Measurements from ENCODE around the gene PRKCZ.

The PRKCZ gene

DNA sequence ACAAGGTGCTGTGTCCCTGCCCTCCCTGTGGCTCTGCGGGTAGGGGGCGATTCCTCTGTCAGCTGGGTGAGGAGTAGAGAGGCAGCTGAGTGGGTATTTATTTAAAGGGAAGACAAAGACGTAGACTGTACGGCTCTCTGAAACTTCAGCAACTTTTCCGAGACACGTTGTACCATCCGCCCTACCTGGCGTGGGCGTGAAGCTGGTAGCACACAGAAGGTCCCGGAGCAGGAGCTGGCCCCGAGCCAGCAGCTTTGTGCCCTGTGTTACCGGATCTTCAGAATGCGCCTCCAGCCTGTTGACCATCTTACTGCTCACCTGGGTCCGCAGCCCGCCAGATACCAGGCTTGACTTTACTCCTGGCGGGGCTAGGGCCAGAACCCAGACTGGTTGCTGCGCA lies 34.9 kb downstream of the PRKCZ start:
- no peak for TF ChIP-seq EZH2phosphoT487 (IDR thresholded peaks at IDR 0.05; ENCODE audit: low read depth)
- TF ChIP-seq, protein P1, sequence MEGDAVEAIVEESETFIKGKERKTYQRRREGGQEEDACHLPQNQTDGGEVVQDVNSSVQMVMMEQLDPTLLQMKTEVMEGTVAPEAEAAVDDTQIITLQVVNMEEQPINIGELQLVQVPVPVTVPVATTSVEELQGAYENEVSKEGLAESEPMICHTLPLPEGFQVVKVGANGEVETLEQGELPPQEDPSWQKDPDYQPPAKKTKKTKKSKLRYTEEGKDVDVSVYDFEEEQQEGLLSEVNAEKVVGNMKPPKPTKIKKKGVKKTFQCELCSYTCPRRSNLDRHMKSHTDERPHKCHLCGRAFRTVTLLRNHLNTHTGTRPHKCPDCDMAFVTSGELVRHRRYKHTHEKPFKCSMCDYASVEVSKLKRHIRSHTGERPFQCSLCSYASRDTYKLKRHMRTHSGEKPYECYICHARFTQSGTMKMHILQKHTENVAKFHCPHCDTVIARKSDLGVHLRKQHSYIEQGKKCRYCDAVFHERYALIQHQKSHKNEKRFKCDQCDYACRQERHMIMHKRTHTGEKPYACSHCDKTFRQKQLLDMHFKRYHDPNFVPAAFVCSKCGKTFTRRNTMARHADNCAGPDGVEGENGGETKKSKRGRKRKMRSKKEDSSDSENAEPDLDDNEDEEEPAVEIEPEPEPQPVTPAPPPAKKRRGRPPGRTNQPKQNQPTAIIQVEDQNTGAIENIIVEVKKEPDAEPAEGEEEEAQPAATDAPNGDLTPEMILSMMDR (IDR thresholded peaks at IDR 0.05; ENCODE audit: low read depth, low read length) = no peak

DNA sequence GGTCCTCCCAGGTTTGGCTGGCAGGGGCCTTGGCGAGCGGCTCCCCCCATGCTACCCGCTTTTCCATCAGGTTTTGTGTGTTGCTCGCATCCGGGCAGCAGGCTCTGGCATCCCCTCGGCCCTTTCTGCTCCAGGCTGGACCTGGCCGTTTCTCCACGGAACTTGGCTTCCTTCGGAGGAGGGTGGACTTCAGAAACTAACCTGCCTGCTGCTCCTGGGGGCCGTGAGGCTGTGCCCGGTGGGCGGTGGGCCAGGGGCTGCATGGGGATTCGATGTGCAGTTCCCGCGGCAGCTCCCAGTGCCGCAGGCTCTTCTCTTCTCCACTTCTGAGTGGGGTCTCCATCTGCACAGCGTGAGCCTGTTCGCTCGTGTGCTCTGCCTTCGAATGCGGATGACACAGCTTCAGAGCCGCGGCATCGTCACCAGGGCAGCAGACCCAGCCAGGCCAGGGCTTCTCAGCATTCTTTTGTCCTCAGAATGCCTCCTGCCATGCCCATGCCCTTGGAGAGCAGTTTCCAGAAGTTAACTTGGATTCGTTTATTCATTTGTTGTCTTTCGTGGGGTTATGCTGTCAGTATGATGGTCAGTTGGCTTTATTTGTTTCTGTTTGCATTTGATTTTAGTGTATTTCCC lies 36.4 kb downstream of the PRKCZ start:
- H3K27ac ChIP-seq (ENCODE audit: low read length) = no peak overlapping the region
- TF ChIP-seq EZH2phosphoT487 (IDR thresholded peaks at IDR 0.05; ENCODE audit: low read depth) = no peak
- TF ChIP-seq, protein P1 (IDR thresholded peaks at IDR 0.05; ENCODE audit: low read depth, low read length) = no peak
- no peaks in the 10 kb centered on the region for H3K9me3 ChIP-seq (ENCODE audit: insufficient read depth, low read length)
- no peaks in the 10 kb centered on the region for H3K27me3 ChIP-seq (ENCODE audit: low read depth, low read length)
- H3K4me3 ChIP-seq (ENCODE audit: low read length) = no peak overlapping the region
- no peaks in the 10 kb centered on the region for H4K20me1 ChIP-seq (ENCODE audit: insufficient read depth, low read length)
- no peak overlapping the region for H2AFZ ChIP-seq (ENCODE audit: low read depth, low read length)
- no peaks in the 10 kb centered on the region for H3K79me2 ChIP-seq (ENCODE audit: low read length)
- H3K9ac ChIP-seq (ENCODE audit: low read length) = no peak overlapping the region
- H3K36me3 ChIP-seq (replicated peaks; ENCODE audit: low read depth, low read length) = no peaks in the 10 kb centered on the region
- H3K4me2 ChIP-seq (ENCODE audit: low read length) = no peak overlapping the region
- H3K4me1 ChIP-seq (ENCODE audit: low read length) = no peaks in the 10 kb centered on the region

More for the DNA sequence above, 34.9 kb downstream of the PRKCZ start:
- H3K4me1 ChIP-seq (ENCODE audit: low read length) = no peaks in the 10 kb centered on the region
- no peak overlapping the region for H3K27ac ChIP-seq (ENCODE audit: low read length)
- no peaks in the 10 kb centered on the region for H4K20me1 ChIP-seq (ENCODE audit: insufficient read depth, low read length)
- no peak overlapping the region for H2AFZ ChIP-seq (ENCODE audit: low read depth, low read length)
- no peaks in the 10 kb centered on the region for H3K27me3 ChIP-seq (ENCODE audit: low read depth, low read length)
- no peak overlapping the region for H3K4me3 ChIP-seq (ENCODE audit: low read length)
- no peaks in the 10 kb centered on the region for H3K79me2 ChIP-seq (ENCODE audit: low read length)
- no peak overlapping the region for H3K4me2 ChIP-seq (ENCODE audit: low read length)
- H3K9me3 ChIP-seq (ENCODE audit: insufficient read depth, low read length) = no peaks in the 10 kb centered on the region
- no peak overlapping the region for H3K9ac ChIP-seq (ENCODE audit: low read length)
- no peaks in the 10 kb centered on the region for H3K36me3 ChIP-seq (replicated peaks; ENCODE audit: low read depth, low read length)

DNA sequence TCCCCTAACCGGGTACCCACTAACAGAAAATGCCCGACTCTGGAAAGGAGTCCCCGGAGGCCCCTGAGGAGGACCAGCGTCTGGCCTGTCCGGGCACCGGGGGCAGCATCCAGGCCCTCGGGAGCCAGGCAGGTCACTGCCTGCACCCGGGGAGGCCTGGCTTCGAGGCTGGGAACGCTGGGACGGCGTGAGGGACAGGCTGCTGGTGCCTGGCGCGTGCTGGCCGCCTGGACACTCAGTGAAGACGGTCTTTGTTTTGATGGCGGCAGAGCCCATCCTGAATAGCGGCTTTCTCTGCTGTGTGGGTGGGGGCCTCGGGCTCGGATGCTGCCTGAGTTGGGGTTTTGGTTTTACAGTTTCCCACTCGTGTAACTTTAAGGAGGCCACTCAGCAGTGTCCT lies 37.6 kb downstream of the PRKCZ start:
- Histone ChIP-seq H4K20me1 (ENCODE audit: insufficient read depth, low read length) (no peaks in the 10 kb centered on the region), H3K4me3 (ENCODE audit: low read length) (no peak overlapping the region), H3K36me3 (replicated peaks; ENCODE audit: low read depth, low read length) (no peaks in the 10 kb centered on the region), H3K4me1 (ENCODE audit: low read length) (no peaks in the 10 kb centered on the region), H3K27me3 (ENCODE audit: low read depth, low read length) (no peaks in the 10 kb centered on the region), H3K4me2 (ENCODE audit: low read length) (no peak overlapping the region), H3K9me3 (ENCODE audit: insufficient read depth, low read length) (no peaks in the 10 kb centered on the region), H2AFZ (ENCODE audit: low read depth, low read length) (no peak overlapping the region), H3K79me2 (ENCODE audit: low read length) (no peaks in the 10 kb centered on the region), H3K9ac (ENCODE audit: low read length) (no peak overlapping the region), H3K27ac (ENCODE audit: low read length) (no peak overlapping the region)
- no peak for TF ChIP-seq EZH2phosphoT487 (IDR thresholded peaks at IDR 0.05; ENCODE audit: low read depth)
- TF ChIP-seq, protein P1 (IDR thresholded peaks at IDR 0.05; ENCODE audit: low read depth, low read length) = no peak

DNA sequence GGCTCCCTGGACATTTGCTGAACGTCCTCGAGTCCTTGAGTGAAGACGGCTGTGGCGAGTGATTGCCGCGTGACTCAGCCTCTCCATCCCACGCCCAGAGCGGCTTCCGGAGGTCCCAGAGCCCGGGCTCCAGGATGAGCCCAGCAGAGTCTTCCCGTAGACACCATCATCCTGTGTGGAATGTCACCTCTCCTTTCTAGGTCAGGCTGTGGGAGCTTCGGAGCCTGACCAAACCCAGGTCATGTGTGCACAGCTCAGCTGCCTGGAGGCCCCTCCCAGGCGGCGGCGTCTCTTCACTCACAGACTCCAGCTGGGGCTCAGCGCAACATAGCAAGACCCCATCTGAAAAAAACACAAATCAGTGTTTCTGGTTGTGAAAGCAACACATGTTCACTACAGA lies 38.2 kb downstream of the PRKCZ start:
- Histone ChIP-seq H3K79me2 (ENCODE audit: low read length) (no peaks in the 10 kb centered on the region), H2AFZ (ENCODE audit: low read depth, low read length) (no peak overlapping the region), H3K4me2 (ENCODE audit: low read length) (no peak overlapping the region)

More for the DNA sequence above, 38.2 kb downstream of the PRKCZ start:
- Histone ChIP-seq H3K36me3 (replicated peaks; ENCODE audit: low read depth, low read length) (no peaks in the 10 kb centered on the region), H3K27ac (ENCODE audit: low read length) (no peak overlapping the region), H3K4me1 (ENCODE audit: low read length) (no peaks in the 10 kb centered on the region), H4K20me1 (ENCODE audit: insufficient read depth, low read length) (no peaks in the 10 kb centered on the region), H3K4me3 (ENCODE audit: low read length) (no peak overlapping the region), H3K27me3 (ENCODE audit: low read depth, low read length) (no peaks in the 10 kb centered on the region), H3K9me3 (ENCODE audit: insufficient read depth, low read length) (no peaks in the 10 kb centered on the region), H3K9ac (ENCODE audit: low read length) (no peak overlapping the region)
- TF ChIP-seq, protein P1 (IDR thresholded peaks at IDR 0.05; ENCODE audit: low read depth, low read length) = no peak
- TF ChIP-seq EZH2phosphoT487 (IDR thresholded peaks at IDR 0.05; ENCODE audit: low read depth) = no peak

Measured in OCI-LY3 (cell line).